IMR-90 (cell line): ENCODE measurements around the gene KCNQ1.

ENCODE experiments used
- CEBPB ChIP-seq: IDR thresholded peaks from 2 replicates; pipeline ENCODE4 v1.6.1; 2012; ENCODE audit warnings: low read depth, low read length, improper control_type of control experiment
- FOS ChIP-seq: fragments of 150-350 bp; IDR thresholded peaks from 2 replicates; pipeline ENCODE4 v1.6.1; 2016; ENCODE audit warnings: low read depth, low read length
- MAFK ChIP-seq: IDR thresholded peaks from 2 replicates; pipeline ENCODE4 v1.6.1; 2012; ENCODE audit warnings: low read depth, low read length, improper control_type of control experiment
- MXI1 ChIP-seq: IDR thresholded peaks from 2 replicates; pipeline ENCODE4 v1.6.1; 2012; ENCODE audit warnings: low read depth, mild to moderate bottlenecking, low read length, moderate library complexity, borderline replicate concordance
- NFE2L2 ChIP-seq: fragments of 150-350 bp; IDR thresholded peaks from 2 replicates; pipeline ENCODE4 v1.6.1; 2016; ENCODE audit warnings: low read depth, mild to moderate bottlenecking, low read length
- POLR2A ChIP-seq: IDR thresholded peaks from 2 replicates; pipeline ENCODE4 v1.6.1; 2012; ENCODE audit warnings: mild to moderate bottlenecking, low read depth, low read length
- RCOR1 ChIP-seq: IDR thresholded peaks from 2 replicates; pipeline ENCODE4 v1.6.1; 2012; ENCODE audit warnings: mild to moderate bottlenecking, low read length, improper control_type of control experiment; ENCODE audit not compliant: insufficient replicate concordance
- RFX5 ChIP-seq: IDR thresholded peaks from 2 replicates; pipeline ENCODE4 v1.8.0; 2012; ENCODE audit warnings: low read depth, mild to moderate bottlenecking, low read length, moderate library complexity
- TF ChIP-seq, protein P1 (sequence below): conservative IDR thresholded peaks from 2 replicates; pipeline ENCODE4 v1.5.1; 2012; ENCODE audit warnings: mild to moderate bottlenecking, low read depth, low read length, improper control_type of control experiment
- TF ChIP-seq, protein P2 (sequence below): fragments of 150-350 bp; IDR thresholded peaks from 2 replicates; pipeline ENCODE4 v1.6.1; 2017; ENCODE audit warnings: mild to moderate bottlenecking, antibody characterized with exemption, low read length, low read depth
- TF ChIP-seq, protein P3 (sequence below): fragments of 150-350 bp; IDR thresholded peaks from 2 replicates; pipeline ENCODE4 v1.6.1; 2016; ENCODE audit warnings: low read depth, mild to moderate bottlenecking, low read length, moderate library complexity, borderline replicate concordance

DNA sequence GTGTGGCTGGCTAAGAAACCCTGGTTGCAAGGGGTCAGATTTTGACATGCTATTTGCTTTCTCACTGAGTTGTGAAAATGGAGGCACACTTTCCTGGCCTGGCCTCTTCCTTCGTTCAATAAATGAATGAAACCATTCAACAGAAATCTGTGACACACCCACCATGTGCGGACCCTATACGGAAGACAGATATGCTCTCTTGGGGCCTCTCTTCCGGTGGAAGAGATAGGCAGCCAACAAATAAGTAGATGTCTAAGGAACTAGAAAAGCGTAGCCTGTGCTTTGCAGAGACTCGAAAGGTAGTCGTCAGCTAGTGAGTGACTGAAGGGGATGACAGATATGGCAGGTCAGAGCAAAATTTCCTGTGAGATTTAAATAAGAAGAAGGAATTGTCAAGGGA lies 249.7 kb downstream of the KCNQ1 start:
- TF ChIP-seq POLR2A, result no peak
- no peak for TF ChIP-seq NFE2L2
- TF ChIP-seq, protein P1, sequence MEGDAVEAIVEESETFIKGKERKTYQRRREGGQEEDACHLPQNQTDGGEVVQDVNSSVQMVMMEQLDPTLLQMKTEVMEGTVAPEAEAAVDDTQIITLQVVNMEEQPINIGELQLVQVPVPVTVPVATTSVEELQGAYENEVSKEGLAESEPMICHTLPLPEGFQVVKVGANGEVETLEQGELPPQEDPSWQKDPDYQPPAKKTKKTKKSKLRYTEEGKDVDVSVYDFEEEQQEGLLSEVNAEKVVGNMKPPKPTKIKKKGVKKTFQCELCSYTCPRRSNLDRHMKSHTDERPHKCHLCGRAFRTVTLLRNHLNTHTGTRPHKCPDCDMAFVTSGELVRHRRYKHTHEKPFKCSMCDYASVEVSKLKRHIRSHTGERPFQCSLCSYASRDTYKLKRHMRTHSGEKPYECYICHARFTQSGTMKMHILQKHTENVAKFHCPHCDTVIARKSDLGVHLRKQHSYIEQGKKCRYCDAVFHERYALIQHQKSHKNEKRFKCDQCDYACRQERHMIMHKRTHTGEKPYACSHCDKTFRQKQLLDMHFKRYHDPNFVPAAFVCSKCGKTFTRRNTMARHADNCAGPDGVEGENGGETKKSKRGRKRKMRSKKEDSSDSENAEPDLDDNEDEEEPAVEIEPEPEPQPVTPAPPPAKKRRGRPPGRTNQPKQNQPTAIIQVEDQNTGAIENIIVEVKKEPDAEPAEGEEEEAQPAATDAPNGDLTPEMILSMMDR, result no peak
- no peak for TF ChIP-seq RFX5
- no peak for TF ChIP-seq MAFK
- TF ChIP-seq, protein P2, sequence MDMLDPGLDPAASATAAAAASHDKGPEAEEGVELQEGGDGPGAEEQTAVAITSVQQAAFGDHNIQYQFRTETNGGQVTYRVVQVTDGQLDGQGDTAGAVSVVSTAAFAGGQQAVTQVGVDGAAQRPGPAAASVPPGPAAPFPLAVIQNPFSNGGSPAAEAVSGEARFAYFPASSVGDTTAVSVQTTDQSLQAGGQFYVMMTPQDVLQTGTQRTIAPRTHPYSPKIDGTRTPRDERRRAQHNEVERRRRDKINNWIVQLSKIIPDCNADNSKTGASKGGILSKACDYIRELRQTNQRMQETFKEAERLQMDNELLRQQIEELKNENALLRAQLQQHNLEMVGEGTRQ, result no peak
- no peak for TF ChIP-seq MXI1
- TF ChIP-seq CEBPB, result no peak
- no peak for TF ChIP-seq RCOR1
- TF ChIP-seq, protein P3, sequence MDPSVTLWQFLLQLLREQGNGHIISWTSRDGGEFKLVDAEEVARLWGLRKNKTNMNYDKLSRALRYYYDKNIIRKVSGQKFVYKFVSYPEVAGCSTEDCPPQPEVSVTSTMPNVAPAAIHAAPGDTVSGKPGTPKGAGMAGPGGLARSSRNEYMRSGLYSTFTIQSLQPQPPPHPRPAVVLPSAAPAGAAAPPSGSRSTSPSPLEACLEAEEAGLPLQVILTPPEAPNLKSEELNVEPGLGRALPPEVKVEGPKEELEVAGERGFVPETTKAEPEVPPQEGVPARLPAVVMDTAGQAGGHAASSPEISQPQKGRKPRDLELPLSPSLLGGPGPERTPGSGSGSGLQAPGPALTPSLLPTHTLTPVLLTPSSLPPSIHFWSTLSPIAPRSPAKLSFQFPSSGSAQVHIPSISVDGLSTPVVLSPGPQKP, result no peak
- TF ChIP-seq FOS, result no peak
